Thyroid gland (tissue), 4 donors: ENCODE results near the gene ZNF644. TPM values are rescaled to one million over a fixed set of nuclear protein-coding genes. Genes with fewer than 3 reads are reported as not detected.

Experiments used
- DNase-seq, 2 donors: peaks; one replicate each; pipeline ENCODE4 v3.0.0-alpha.2; 2019
- H3K27ac ChIP-seq, 3 donors: fragments of 200-600 bp; sonication (generic); 1 replicate in 2 of 3; 2 replicates in 1 of 3; pipeline ENCODE4 v1.5.1; 2016 to 2019; ENCODE audit warnings: mild to moderate bottlenecking in 1 of 3, moderate library complexity in 1 of 3
- H3K27me3 ChIP-seq: fragments of 200-600 bp; sonication (generic); one replicate; pipeline ENCODE4 v1.5.1; 2019
- H3K36me3 ChIP-seq, 2 donors: fragments of 200-600 bp; sonication (generic); one replicate each; pipeline ENCODE4 v1.5.1; 2016 to 2019
- H3K4me1 ChIP-seq, 2 donors: fragments of 200-600 bp; sonication (generic); one replicate each; pipeline ENCODE4 v1.5.1; 2017 to 2019
- H3K4me3 ChIP-seq, 3 donors: fragments of 200-600 bp; sonication (generic); replicated peaks in 1 of 3; 1 replicate in 2 of 3; 2 replicates in 1 of 3; pipeline ENCODE4 v1.5.1; 2016; ENCODE audit warnings: mild to moderate bottlenecking in 1 of 3
- H3K9me3 ChIP-seq: fragments of 200-600 bp; sonication (generic); one replicate; pipeline ENCODE4 v1.5.1; 2017
- POLR2A ChIP-seq, 2 donors: fragments of 450-650 bp; IDR thresholded peaks; one replicate each; pipeline ENCODE4 v1.6.1; 2017; ENCODE audit warnings: antibody characterized with exemption in 2 of 2, mild to moderate bottlenecking in 2 of 2, moderate library complexity in 1 of 2
- WGBS, 2 donors: methylation state at CpG; one replicate each; pipeline ENCODE4 v1.1.5; 2017; 5-methylcytosine and 5-hydroxymethylcytosine counted together
- intact Hi-C: fragments of 100-400 bp; cut with DNase I; formaldehyde crosslinking; loops from one replicate; pipeline ENCODE4 v1.15.1; 2023
- total RNA-seq, 4 donors: library from RNA; depleted of rRNA; stranded (reverse); fragments of >200 nt; gene quantifications; one replicate each; pipeline ENCODE4 v1.2.3, GENCODE V29; 2016
- TF ChIP-seq, protein P1 (sequence below), 6 experiments: fragments of 200-600 bp in 3 of 6; fragments of 450-650 bp in 3 of 6; sonication (generic) in 3 of 6; IDR thresholded peaks; one replicate each; pipeline ENCODE4 v1.5.1; 2016 to 2019; ENCODE audit warnings: antibody characterized with exemption in 6 of 6, mild to moderate bottlenecking in 2 of 6, inconsistent platforms in 1 of 6, moderate library complexity in 1 of 6

The ZNF644 gene
- total RNA-seq, 4 donors from 2014 or later, result 70.2 to 105 (median 82.4) TPM

DNA sequence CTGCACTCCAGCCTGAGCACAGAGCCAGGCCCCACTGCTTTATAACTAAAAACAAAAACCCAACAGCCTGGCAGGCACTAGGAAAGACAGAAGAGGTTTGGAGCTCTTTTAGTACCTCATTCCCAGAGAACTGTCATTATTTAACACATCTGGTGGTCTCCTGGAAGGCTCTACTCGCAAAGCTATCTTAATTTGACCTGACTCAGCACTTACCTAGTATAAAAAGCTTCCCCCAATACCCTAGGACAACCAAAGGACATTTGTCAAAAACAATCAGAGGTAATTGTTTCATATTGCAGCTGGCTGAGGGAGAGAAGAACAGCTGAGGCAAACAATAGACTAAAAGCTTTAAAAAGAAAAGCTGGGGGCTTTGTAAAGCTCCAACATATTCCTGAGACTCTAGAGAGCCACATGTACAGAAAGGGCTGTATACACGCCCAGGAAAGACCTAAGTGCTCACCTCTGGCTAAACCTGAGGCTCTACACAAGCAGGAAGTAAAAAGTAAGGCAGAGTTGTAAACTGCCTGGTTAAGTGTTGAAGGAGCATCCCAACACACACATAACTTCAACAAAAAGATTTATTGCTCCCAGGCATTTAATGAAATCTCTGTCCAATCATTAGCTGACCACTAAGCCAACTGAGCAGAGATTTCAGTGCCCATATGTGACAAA lies 25.0 kb downstream of the ZNF644 start:
- Histone ChIP-seq H3K4me3 (no peak overlapping the region), H3K27ac (no peak overlapping the region), H3K27me3 (no peaks in the 10 kb centered on the region), H3K36me3 (no peaks in the 10 kb centered on the region), H3K9me3 (no peaks in the 10 kb centered on the region), H3K4me1 (peaks cover 0 to 4% of the 10 kb centered on the region in 2 donors)
- no peak for DNase-seq
- intact Hi-C loops, result no loop called here
- WGBS, 2 donors, result 100% methylated on average over 2 of the region's 2 CpGs
- no peak for TF ChIP-seq POLR2A (IDR thresholded peaks at IDR 0.05)
- TF ChIP-seq, protein P1, sequence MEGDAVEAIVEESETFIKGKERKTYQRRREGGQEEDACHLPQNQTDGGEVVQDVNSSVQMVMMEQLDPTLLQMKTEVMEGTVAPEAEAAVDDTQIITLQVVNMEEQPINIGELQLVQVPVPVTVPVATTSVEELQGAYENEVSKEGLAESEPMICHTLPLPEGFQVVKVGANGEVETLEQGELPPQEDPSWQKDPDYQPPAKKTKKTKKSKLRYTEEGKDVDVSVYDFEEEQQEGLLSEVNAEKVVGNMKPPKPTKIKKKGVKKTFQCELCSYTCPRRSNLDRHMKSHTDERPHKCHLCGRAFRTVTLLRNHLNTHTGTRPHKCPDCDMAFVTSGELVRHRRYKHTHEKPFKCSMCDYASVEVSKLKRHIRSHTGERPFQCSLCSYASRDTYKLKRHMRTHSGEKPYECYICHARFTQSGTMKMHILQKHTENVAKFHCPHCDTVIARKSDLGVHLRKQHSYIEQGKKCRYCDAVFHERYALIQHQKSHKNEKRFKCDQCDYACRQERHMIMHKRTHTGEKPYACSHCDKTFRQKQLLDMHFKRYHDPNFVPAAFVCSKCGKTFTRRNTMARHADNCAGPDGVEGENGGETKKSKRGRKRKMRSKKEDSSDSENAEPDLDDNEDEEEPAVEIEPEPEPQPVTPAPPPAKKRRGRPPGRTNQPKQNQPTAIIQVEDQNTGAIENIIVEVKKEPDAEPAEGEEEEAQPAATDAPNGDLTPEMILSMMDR (IDR thresholded peaks at IDR 0.05), result no peak

DNA sequence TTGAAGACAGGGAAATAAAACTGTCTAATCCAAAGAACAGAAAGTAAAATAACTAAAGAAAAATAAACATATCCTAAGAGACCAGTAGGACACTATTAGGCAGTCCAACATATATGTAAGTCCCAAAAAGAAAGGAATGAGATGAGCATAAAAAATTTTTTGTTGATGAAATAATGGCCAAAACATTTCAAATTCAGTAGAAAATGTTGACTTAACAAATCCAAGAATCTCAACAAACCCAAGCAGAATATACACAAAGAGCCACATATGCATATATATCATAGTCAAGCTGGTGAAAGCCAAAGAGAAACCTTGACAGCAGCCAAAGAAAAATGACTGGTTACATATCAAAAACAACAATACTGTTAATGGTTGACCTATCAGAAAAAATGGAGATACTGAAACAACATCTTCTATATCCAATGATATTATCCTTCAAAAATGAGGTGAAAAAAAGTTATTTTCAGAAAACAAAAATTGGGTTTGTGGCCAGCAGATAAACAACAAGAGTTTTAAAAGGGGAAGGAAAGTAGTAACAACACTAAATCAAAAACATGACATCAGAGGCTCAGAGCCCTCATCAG lies 26.4 kb downstream of the ZNF644 start:
- DNase-seq, result no peak

DNA sequence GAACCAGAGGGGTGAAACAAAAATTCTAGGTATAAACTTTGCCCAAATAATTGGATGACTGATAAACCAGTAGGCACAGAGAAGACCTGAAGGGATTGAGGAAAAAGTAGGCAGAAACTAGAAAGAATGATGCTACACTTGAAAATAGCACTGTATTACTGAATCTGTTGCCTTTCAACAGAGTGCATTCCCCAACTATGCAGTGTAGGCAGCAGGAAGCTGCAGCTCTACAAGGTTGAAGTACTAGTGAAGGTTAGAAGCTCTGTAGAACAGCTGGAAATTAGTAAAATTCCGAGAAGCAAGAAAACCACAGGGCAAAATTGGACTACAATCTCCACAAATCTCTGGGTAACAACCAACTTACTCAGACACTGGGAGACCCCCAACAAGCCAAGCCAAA lies 27.4 kb downstream of the ZNF644 start:
- H3K27ac ChIP-seq, result no peak overlapping the region
- intact Hi-C loops, result no loop called here
- no peak overlapping the region for H3K4me3 ChIP-seq
- 90 to 95% methylated on average over 1 of the region's 1 CpG for WGBS, 2 donors
- TF ChIP-seq POLR2A (IDR thresholded peaks at IDR 0.05), result no peak
- TF ChIP-seq, protein P1 (IDR thresholded peaks at IDR 0.05), result no peak
- H3K4me1 ChIP-seq, result peaks cover 0 to 9% of the 10 kb centered on the region in 2 donors
- no peaks in the 10 kb centered on the region for H3K9me3 ChIP-seq
- no peaks in the 10 kb centered on the region for H3K36me3 ChIP-seq
- DNase-seq, result no peak
- no peaks in the 10 kb centered on the region for H3K27me3 ChIP-seq

More for the DNA sequence above, 26.4 kb downstream of the ZNF644 start:
- no peaks in the 10 kb centered on the region for H3K36me3 ChIP-seq
- intact Hi-C loops, result no loop called here
- H3K4me3 ChIP-seq, result no peak overlapping the region
- TF ChIP-seq, protein P1 (IDR thresholded peaks at IDR 0.05), result no peak
- no peak for TF ChIP-seq POLR2A (IDR thresholded peaks at IDR 0.05)
- H3K9me3 ChIP-seq, result no peaks in the 10 kb centered on the region
- H3K4me1 ChIP-seq, result peaks cover 0 to 8% of the 10 kb centered on the region in 2 donors
- H3K27ac ChIP-seq, result no peak overlapping the region
- H3K27me3 ChIP-seq, result no peaks in the 10 kb centered on the region

DNA sequence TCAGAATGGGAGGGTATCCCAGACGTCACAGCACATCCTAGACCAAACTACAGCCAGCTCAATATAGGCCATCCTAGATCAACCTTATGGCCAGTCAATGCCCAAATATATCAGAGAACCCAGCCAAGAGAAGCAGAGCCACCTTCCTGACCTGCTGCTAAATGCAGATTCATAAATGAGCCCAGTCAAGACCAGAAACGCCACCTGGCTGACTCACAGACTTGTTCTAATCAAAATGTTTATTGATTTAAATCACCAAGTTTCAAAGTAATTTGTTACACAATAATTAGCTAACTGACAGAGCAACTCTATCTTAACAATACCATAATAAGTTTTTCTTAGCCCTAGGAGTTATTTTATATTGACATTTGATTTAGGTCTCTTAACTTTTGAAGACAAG lies 28.6 kb downstream of the ZNF644 start:
- no peak for DNase-seq
- 83 to 88% methylated on average over 2 of the region's 2 CpGs for WGBS, 2 donors
- H3K4me1 ChIP-seq, result peaks cover 0 to 9% of the 10 kb centered on the region in 2 donors
- intact Hi-C loops, result no loop called here
- H3K27me3 ChIP-seq, result no peaks in the 10 kb centered on the region
- no peaks in the 10 kb centered on the region for H3K9me3 ChIP-seq
- no peak overlapping the region for H3K27ac ChIP-seq
- TF ChIP-seq, protein P1 (IDR thresholded peaks at IDR 0.05), result no peak
- TF ChIP-seq POLR2A (IDR thresholded peaks at IDR 0.05), result no peak
- no peak overlapping the region for H3K4me3 ChIP-seq
- H3K36me3 ChIP-seq, result no peaks in the 10 kb centered on the region

DNA sequence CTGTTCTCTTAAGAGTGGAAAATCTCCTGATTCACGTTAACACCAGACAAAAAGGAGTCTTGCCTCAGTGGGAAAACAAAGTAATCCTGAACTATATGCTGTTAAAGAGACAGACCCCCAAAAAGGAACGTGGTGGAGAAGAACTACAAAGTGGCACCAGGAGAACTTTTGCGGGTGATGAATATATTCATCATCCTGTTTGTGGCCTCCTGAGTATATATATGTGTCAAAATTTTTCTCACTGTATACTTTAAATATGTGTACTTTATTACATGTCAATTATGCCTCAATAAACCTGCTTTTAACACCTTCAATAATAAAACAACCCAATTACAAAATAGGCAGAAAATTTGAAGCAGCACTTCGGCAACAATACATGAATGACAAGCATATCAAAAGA lies 31.1 kb downstream of the ZNF644 start:
- intact Hi-C loops, result no loop called here
- H3K27me3 ChIP-seq, result no peaks in the 10 kb centered on the region
- no peak overlapping the region for H3K27ac ChIP-seq
- no peaks in the 10 kb centered on the region for H3K36me3 ChIP-seq
- no peak for TF ChIP-seq POLR2A (IDR thresholded peaks at IDR 0.05)
- TF ChIP-seq, protein P1 (IDR thresholded peaks at IDR 0.05), result no peak
- 90 to 92% methylated on average over 4 of the region's 4 CpGs for WGBS, 2 donors
- H3K4me3 ChIP-seq, result no peak overlapping the region
- peaks cover 0 to 9% of the 10 kb centered on the region in 2 donors for H3K4me1 ChIP-seq
- no peaks in the 10 kb centered on the region for H3K9me3 ChIP-seq
- DNase-seq, result no peak
